GM19043 (cell line): ENCODE results near the gene APOC3.

Experiments used
- ATAC-seq: cut with Tn5 transposase; IDR thresholded peaks from one replicate; pipeline ENCODE4 v1.9.1; 2021; ENCODE audit warnings: low read depth; ENCODE audit not compliant: unreplicated experiment

Gene APOC3

DNA sequence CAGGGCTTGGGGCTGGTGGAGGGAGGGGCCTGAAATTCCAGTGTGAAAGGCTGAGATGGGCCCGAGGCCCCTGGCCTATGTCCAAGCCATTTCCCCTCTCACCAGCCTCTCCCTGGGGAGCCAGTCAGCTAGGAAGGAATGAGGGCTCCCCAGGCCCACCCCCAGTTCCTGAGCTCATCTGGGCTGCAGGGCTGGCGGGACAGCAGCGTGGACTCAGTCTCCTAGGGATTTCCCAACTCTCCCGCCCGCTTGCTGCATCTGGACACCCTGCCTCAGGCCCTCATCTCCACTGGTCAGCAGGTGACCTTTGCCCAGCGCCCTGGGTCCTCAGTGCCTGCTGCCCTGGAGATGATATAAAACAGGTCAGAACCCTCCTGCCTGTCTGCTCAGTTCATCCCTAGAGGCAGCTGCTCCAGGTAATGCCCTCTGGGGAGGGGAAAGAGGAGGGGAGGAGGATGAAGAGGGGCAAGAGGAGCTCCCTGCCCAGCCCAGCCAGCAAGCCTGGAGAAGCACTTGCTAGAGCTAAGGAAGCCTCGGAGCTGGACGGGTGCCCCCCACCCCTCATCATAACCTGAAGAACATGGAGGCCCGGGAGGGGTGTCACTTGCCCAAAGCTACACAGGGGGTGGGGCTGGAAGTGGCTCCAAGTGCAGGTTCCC, at the start of gene APOC3:
Gene APOC3 (plus strand): TSS at position 383 of the 659 bp plus-strand sequence. CDS start 676 bp downstream, outside the sequence.
- no peak for ATAC-seq

DNA sequence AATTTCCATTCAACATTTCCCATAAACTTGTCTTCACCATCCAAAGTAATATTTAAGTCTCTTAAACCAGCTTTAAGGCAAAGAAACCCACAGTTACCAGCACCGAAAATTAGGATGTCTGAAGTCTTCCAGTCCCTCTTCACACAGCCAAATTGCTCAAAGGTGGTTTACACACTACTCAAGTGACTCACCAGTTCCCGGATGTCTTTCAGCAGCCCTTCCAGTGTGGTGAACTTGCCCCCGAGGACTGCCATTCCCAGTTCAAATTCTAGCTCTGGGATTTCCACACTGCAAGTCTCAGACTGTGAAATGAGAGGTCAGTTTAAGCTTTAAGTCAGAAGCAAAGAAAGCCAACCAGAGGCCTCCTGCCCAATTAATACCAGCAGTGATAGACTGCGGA, 47.0 kb upstream of the APOC3 start:
- no peak for ATAC-seq

DNA sequence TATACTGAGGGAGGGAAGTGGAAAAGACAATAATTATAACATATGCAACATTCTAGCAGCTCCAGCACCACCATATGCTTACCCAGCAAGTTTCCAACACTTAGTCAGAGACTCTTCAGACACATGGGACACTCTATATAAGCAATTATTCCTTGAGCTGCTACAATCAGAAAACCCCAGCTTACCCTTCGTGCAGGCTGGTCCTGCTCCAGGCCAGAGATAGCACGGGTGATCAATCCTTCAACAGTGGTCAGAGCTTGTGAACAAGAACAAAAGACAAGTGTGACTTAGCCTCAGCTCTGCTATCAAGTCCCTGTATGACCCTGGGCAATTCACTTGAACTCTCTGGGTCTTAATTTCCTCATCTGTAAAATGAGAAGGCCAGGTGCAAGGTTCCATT, 43.4 kb upstream of the APOC3 start:
- no peak for ATAC-seq

DNA sequence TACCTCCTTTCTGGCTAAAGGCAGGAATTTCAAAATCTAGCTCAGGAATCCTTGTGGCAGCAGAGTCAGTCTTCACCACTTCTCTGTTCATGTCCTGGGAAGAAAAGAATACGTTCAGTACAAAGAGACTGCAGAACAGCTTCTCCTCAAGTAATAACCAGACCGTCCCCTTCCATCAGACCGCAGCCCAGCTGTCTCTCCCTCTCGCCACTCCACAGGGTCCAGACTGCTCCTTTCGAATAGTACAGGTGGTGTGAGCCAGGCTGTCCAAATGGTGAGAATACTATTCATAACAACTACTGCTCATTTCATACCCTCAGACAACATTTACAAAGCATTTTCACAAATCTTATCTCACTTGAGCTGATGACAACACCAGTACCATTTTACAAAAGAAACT, 42.7 kb upstream of the APOC3 start:
- no peak for ATAC-seq

DNA sequence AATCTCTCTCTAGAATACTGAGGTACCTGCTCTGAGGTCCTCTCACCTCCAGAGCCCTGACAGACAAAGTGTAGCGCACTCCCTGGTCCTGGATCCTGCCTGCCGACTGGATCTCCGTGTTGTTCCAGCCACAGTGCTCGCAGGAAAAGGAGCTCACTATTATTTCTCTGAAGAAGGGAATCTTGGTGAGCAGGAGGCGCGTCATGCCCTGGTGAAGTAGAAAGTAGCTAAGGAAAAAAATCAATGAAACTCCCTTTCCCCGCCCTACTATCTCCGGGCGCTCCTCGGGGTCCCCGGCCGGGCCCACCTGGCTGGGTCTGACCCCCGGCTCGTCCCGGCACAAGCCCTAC, 42.3 kb upstream of the APOC3 start:
- ATAC-seq, result peak; percentile 18

GRCh38 chr11:116787786-116788486, 41.8 kb upstream of the APOC3 start, which contains the start of gene ZPR1:
Gene ZPR1, minus strand, starts transcription at chr11:116788023. Its CDS starts 33 bp downstream, at chr11:116787990.
- ATAC-seq, result peak; percentile 84

DNA sequence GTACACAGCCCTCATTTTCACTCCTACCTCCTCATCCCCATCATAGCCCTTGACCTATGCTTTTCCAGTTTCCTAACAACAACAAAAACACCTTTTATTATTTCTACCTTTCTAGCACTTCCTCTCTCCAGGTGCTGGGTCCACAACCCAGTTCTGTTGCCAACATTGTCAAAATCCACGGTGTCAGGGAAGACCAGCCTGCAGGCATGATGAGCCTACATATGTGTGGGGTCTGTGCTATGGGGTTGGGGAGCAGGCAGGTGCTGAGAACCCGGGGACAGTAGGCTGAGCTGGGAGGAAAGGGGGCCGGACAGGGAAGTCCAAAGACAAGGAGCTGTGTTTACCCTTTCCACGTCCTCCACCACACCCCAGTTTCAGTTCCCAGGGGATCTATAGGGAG, 41.2 kb upstream of the APOC3 start:
- no peak for ATAC-seq

DNA sequence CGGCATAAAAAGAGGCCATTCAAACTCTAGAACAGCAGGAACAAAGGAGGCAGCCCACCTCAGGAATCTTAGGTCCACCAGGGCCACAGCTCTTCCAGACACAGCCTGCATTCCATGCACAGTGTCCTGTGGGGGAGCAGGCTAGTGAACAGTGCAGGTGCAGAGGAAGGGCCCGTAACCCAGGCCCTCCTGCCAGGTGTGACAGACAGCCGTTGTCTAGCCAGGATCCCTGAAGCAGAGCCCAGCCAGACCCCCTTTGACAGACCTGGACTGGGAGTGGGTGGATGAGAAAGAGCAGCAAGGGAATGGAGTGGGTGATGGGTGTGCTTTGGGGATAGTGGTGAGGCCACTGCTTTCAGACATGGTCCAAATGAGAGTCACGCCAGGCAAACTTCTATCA, 40.7 kb upstream of the APOC3 start:
- ATAC-seq, result no peak

DNA sequence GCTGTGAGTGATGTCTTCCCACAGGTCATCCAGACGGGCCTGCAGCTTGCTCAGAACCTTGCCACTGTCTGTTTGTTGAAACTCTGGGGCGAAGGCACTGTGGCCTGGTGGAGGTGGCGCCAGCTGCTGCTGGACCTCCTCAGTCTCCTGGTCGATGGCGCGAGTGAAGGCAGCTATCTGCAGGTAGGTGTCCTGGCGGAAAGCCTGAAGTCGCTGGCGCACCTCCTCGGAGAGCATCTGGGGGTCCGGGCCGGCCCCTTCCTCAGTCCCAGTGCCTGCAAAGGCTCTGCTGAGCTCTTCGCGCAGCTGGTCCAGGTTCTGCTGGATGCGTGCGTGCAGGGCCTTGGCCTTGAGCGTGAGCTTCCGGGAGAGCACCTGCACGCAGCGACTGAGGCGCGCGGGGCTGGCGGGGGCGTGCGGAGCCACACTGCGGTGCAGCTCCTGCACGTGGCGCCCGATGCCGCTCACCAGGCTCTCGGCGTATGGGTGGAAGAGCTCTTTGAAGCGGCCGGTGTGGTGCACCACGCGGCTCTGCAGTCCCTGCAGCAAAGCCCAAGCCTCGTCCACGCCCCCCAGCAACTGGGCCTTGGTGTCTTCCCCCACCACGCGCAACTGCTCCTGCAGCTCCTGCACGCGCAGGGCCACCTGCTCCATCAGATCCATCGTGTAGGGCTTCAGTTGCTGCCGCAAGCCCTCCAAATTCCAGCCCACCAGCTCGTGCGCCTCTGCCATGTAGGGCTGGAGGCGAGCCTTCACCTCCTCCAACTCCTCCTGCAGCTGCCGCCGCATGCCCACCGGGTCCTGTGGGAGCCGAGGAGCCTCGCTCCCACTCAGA, 39.3 kb upstream of the APOC3 start:
- no peak for ATAC-seq

DNA sequence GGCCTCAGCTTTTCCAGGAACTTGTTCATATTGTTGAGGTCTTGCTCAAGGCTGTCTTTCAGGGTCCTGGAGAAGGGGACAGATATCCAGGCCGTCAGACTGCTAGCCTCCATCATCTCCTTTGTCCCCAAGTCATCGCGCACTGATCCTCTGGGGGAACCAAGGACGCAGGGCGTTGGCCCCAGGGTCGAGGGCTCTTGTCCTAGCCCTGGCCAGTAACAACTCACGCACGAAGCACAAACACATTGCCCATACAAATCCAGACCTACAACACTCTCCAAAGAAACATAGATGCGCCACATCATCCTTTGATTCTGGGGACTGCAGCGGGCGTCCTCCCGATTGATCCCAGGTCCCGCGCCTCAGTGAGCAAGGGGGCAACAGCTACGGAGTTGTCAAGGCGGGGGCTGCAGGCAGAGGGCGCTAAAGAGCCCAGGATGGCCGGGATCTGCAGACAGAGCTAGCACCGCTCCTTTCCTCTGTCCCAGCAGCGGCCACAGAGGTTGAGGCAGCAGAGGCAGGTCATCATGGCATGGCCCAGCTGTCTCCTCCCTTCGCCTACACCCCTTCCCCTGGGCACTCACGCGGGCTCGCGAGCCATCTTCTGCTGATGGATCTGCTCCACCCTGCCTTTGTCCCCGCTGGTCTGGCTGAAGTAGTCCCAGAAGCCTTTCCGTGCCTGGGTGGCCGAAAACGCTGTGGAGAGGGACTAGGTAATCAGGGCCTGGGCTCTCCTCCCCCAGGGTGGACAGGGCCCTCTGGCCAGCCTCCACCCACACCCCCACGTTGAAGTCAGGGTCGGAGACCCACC, 38.5 kb upstream of the APOC3 start:
- no peak for ATAC-seq

DNA sequence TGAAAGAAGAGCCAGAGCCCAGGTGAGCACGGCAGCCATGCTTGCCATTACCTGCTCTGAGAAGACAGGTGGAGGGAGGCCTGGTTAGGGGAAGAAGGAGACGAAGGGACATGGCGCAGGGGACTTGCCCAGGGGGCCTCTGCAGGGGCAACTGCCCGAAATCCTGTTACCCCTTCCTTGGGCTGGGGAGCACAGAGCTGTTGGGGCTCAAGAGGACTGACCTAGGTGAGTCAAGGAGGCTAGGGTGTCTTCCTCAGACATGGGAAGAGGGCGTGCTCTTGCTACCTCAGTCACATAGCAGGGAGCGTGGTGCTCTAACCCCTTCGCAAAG, 37.9 kb upstream of the APOC3 start, which contains the start of gene APOA5:
Gene APOA5 (minus strand): TSS at position 67 of the 331 bp plus-strand sequence. CDS start 19 bp downstream, at position 48.
- ATAC-seq, result no peak

- no peak for ATAC-seq
Observed at GRCh38 chr11:116792144-116792868, 37.4 kb upstream of the APOC3 start.

DNA sequence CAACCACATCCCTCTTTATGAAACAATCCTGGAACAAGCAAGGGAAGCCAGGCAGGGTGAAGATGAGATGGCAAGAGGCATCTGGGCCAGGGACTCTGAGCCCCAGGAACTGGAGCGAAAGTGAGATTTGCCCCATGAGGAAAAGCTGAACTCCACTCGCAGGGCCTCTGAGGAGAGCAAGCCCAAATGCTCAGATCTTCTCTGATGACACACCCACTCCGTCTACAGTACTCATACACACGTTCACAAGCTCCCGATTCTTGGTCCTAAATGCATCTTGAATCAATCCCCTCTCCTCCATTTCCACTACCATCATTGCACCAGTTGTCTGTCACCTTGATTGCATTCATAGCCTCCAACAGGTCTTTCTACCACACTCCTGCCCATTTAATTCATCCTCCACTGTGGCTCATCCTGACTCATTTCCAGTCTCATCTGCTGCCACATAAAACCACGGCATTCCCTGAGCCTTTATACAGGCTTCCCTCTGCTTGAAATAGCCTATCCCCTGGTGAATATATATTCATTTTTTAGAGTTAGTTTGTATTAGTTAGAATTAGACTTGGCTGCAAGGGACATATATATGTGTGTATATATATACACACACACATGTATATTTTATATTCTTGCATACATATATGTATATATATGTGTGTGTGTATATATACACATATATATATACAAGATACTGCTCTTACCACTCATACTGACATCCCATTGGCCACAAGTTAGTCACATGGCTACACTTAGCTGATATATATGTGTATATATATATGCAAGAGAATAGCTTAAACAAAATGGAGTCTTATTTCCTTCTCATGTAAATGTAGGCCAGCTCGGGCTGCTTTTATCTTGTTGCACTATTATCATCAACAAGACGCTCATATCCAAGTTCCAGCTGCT, 36.6 kb upstream of the APOC3 start:
- ATAC-seq, result no peak

GRCh38 chr11:116793772-116794097, 36.0 kb upstream of the APOC3 start:
- ATAC-seq, result no peak

DNA sequence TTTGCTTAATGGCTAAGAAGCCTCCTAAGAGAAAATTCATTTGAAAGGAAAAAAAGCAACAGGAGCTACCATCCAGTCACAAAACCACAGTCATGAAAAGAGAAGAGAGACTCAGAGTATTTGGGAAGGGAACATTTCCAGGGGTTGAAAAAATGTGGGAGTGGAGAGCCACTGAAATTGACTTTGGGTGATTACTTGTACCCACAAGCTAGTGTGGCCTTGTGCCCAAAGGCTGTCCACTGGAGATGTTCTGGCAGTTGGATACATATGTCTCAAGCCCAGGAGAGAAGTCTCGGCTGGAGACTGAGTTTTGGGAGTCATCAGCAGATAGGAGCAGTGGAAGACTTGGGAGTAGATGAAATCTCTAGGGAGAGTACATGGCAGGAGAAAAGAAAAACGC, 34.9 kb upstream of the APOC3 start:
- no peak for ATAC-seq

DNA sequence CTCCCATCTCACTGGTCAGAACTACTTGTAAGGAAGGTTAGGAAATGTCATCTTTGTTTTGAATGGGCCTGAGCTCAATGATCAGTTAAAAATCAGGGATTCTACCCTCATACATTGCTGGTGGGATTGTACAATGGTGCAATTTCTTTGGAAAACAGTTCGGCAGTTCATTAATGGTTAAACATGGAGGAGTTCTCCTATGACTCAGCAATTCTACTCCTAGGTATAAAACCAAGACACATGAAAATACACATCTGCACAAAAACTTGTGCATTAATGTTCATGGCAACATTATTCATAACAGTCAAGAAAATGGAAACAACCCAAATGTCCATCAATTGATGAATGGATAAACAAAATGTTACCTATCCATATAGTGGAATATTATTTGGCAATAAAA, 33.2 kb upstream of the APOC3 start:
- ATAC-seq, result no peak

DNA sequence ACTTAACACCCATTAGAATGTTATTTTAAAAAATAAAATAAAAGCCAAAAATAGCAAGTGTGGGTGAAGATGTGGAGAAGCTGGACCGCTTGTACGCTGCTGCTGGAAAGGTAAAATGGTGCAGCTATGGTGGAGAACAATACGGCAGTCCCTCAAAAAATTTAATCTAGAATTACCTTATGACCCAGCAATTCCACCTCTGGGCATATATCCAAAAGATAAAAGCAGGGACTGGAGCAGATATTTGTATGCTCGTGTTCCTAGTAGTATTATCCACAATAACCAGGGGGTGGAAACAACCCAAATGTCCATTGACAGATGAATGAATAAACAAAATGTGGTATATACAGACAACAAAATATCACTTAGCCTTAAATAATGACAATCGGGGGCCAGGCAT, 31.9 kb upstream of the APOC3 start:
- ATAC-seq, result no peak

DNA sequence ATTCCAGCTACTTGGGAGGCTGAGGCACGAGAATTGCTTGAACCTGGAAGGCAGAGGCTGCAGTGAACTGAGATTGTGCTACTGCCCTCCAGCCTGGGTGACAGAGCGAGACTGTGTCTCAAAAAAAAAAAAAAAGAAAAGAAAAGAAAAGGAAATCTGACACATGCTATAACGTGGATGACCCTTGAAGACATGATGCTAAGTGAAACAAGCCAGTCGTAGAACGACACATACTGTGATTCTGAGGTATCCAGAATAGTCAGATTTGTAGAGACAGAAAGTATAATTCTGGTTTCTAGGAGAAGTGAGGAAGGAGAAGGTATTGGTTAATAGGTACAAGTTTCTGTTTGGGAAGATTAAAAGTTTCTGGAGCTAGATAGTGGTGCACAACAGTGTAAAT, 31.3 kb upstream of the APOC3 start:
- no peak for ATAC-seq

- no peak for ATAC-seq
Observed at GRCh38 chr11:116800610-116801009, 29.1 kb upstream of the APOC3 start.
